OCI-LY1 (cell line): ENCODE data around the gene RPS19BP1.

Source experiments
- H2AFZ ChIP-seq: fragments of 200-600 bp; sonication (generic), shearing (Covaris generic); 2 replicates; pipeline ENCODE4 v1.6.0; 2014; ENCODE audit warnings: antibody characterized with exemption, mild to moderate bottlenecking, low read length
- H3F3A ChIP-seq: fragments of 200-600 bp; sonication (generic), shearing (Covaris generic); 2 replicates; pipeline ENCODE4 v1.6.0; 2014; ENCODE audit warnings: mild to moderate bottlenecking, antibody characterized with exemption, low read length, moderate library complexity; ENCODE audit not compliant: insufficient read depth
- H3K27ac ChIP-seq: fragments of 200-600 bp; sonication (generic); 2 replicates; pipeline ENCODE4 v1.5.1; 2014; ENCODE audit warnings: low read length, mixed run types, mild to moderate bottlenecking, low read depth; ENCODE audit not compliant: poor library complexity, severe bottlenecking
- H3K27me3 ChIP-seq: fragments of 200-600 bp; sonication (generic); 2 replicates; pipeline ENCODE4 v1.6.0; 2014; ENCODE audit warnings: antibody characterized with exemption, mild to moderate bottlenecking, low read length, moderate library complexity; ENCODE audit not compliant: insufficient read depth
- H3K36me3 ChIP-seq: fragments of 200-600 bp; sonication (generic); 2 replicates; pipeline ENCODE4 v1.6.1; 2014; ENCODE audit warnings: mild to moderate bottlenecking, antibody characterized with exemption, low read length, moderate library complexity, mixed read lengths; ENCODE audit not compliant: insufficient read depth
- H3K4me1 ChIP-seq: fragments of 200-600 bp; sonication (generic); 2 replicates; pipeline ENCODE4 v1.5.1; 2014; ENCODE audit warnings: mild to moderate bottlenecking, low read length, moderate library complexity; ENCODE audit not compliant: insufficient read depth, severe bottlenecking
- H3K4me2 ChIP-seq: fragments of 200-600 bp; sonication (generic), shearing (Covaris generic); 2 replicates; pipeline ENCODE4 v1.6.1; 2014; ENCODE audit warnings: low read length
- H3K4me3 ChIP-seq: fragments of 200-600 bp; sonication (generic); 2 replicates; pipeline ENCODE4 v1.5.1; 2014; ENCODE audit warnings: low read length, low read depth, mild to moderate bottlenecking, mixed read lengths; ENCODE audit not compliant: poor library complexity, severe bottlenecking
- H3K79me2 ChIP-seq: fragments of 200-600 bp; shearing (Covaris generic); 2 replicates; pipeline ENCODE4 v1.6.1; 2016; ENCODE audit warnings: mixed run types, low read length, mixed read lengths; ENCODE audit not compliant: insufficient read depth
- H3K9ac ChIP-seq: fragments of 200-600 bp; sonication (generic), shearing (Covaris generic); 2 replicates; pipeline ENCODE4 v1.6.1; 2014; ENCODE audit warnings: mild to moderate bottlenecking, low read length, mixed read lengths
- H3K9me2 ChIP-seq: fragments of 200-600 bp; sonication (generic), shearing (Covaris generic); 2 replicates; pipeline ENCODE4 v1.6.1; 2014; ENCODE audit warnings: low read depth, mild to moderate bottlenecking, low read length, mixed read lengths
- H3K9me3 ChIP-seq: fragments of 200-600 bp; shearing (Covaris generic); 2 replicates; pipeline ENCODE4 v1.6.1; 2014; ENCODE audit warnings: low read length, mixed read lengths
- H4K20me1 ChIP-seq: fragments of 200-600 bp; sonication (generic), shearing (Covaris generic); 2 replicates; pipeline ENCODE4 v1.6.0; 2016; ENCODE audit warnings: mild to moderate bottlenecking, low read length; ENCODE audit not compliant: insufficient read depth
- CTCF ChIP-seq: fragments of 200-600 bp; sonication (generic), shearing (Covaris generic); IDR thresholded peaks from 2 replicates; pipeline ENCODE4 v1.5.1; 2017; ENCODE audit warnings: mild to moderate bottlenecking, antibody characterized with exemption, low read length, moderate library complexity, mixed read lengths
- EZH2 ChIP-seq: fragments of 200-600 bp; sonication (generic), shearing (Covaris generic); IDR thresholded peaks from 2 replicates; pipeline ENCODE4 v1.8.0; 2017; ENCODE audit warnings: borderline replicate concordance, mixed run types, mild to moderate bottlenecking, antibody characterized with exemption, low read length, moderate library complexity, mixed read lengths

RPS19BP1 gene

GRCh38 chr22:39517470-39517869 is 15.1 kb downstream of the RPS19BP1 start:
- Histone ChIP-seq H3K79me2 (peaks cover 14% of the 10 kb centered on the region), H3K9ac (no peak overlapping the region), H3K4me3 (no peak overlapping the region), H3K9me3 (no peaks in the 10 kb centered on the region), H4K20me1 (no peaks in the 10 kb centered on the region), H3K9me2 (no peaks in the 10 kb centered on the region), H3F3A (0 out of 2 replicates have a peak, but pooled peaks cover 6% of the 10 kb centered on the region), H3K4me2 (no peak overlapping the region), H3K27ac (no peak overlapping the region), H3K36me3 (peaks cover 77% of the 10 kb centered on the region), H3K4me1 (peaks cover 30% of the 10 kb centered on the region), H2AFZ (no peak overlapping the region), H3K27me3 (no peaks in the 10 kb centered on the region)
- TF ChIP-seq CTCF (no peak), EZH2 (no peak)

GRCh38 chr22:39515266-39516050 is 17.1 kb downstream of the RPS19BP1 start:
- Histone ChIP-seq H3K9me3 (no peaks in the 10 kb centered on the region), H3K36me3 (peaks cover 77% of the 10 kb centered on the region), H2AFZ (no peak overlapping the region), H3K9ac (no peak overlapping the region), H3F3A (0 out of 2 replicates have a peak, but pooled peaks cover 6% of the 10 kb centered on the region), H3K27me3 (no peaks in the 10 kb centered on the region), H3K4me3 (no peak overlapping the region), H3K79me2 (peaks cover under 1% of the 10 kb centered on the region), H4K20me1 (no peaks in the 10 kb centered on the region), H3K9me2 (no peaks in the 10 kb centered on the region), H3K4me1 (peaks cover 18% of the 10 kb centered on the region), H3K27ac (no peak overlapping the region), H3K4me2 (no peak overlapping the region)
- TF ChIP-seq CTCF, result no peak
- TF ChIP-seq EZH2, result no peak

- 0 out of 2 replicates have a peak, but pooled peaks cover under 1% of the 10 kb centered on the region for H3K79me2 ChIP-seq
- no peaks in the 10 kb centered on the region for H3K9me2 ChIP-seq
- no peaks in the 10 kb centered on the region for H3K9me3 ChIP-seq
- no peak overlapping the region for H3K9ac ChIP-seq
- H3F3A ChIP-seq, result 0 out of 2 replicates have a peak, but pooled peaks cover 6% of the 10 kb centered on the region
- TF ChIP-seq EZH2 (no peak), CTCF (peak; percentile 80)
- H3K4me2 ChIP-seq, result no peak overlapping the region
- peaks cover 86% of the 10 kb centered on the region for H3K36me3 ChIP-seq
- H2AFZ ChIP-seq, result no peak overlapping the region
- no peak overlapping the region for H3K27ac ChIP-seq
- H3K27me3 ChIP-seq, result no peaks in the 10 kb centered on the region
- H4K20me1 ChIP-seq, result no peaks in the 10 kb centered on the region
- peaks cover 18% of the 10 kb centered on the region for H3K4me1 ChIP-seq
- no peak overlapping the region for H3K4me3 ChIP-seq
Observed at GRCh38 chr22:39514373-39514973, 18.1 kb downstream of the RPS19BP1 start.
